Mesothelial cell of epicardium (in vitro differentiated cells): ENCODE data around the gene ATP8B1. TPM values are rescaled to one million over a fixed set of nuclear protein-coding genes. Genes with fewer than 3 reads are reported as not detected.
A peak's percentile ranks its signal among the peaks of the same experiment; 100 is the strongest.

Experiments used
- DNase-seq, 2 experiments: peaks; one replicate each; pipeline ENCODE4 v3.0.0; 2021; ENCODE audit warnings: low spot score in 2 of 2; ENCODE audit not compliant: unreplicated experiment in 2 of 2
- H3K27ac Mint-ChIP-seq: 2 replicates; pipeline ENCODE4 v1.8.0; 2021; ENCODE audit warnings: mixed read lengths
- H3K27me3 Mint-ChIP-seq: 2 replicates; pipeline ENCODE4 v1.8.0; 2021; ENCODE audit warnings: low read depth, mixed read lengths
- H3K36me3 Mint-ChIP-seq: 2 replicates; pipeline ENCODE4 v1.8.0; 2021; ENCODE audit warnings: mixed read lengths
- H3K4me1 Mint-ChIP-seq: 2 replicates; pipeline ENCODE4 v1.8.0; 2021; ENCODE audit warnings: mixed read lengths
- H3K4me3 Mint-ChIP-seq: 2 replicates; pipeline ENCODE4 v1.8.0; 2021; ENCODE audit warnings: mild to moderate bottlenecking, moderate library complexity, mixed read lengths
- H3K9me3 Mint-ChIP-seq: 2 replicates; pipeline ENCODE4 v1.8.0; 2021; ENCODE audit warnings: mixed read lengths
- CTCF ChIP-seq: fragments of 200-600 bp; sonication (generic); IDR thresholded peaks from one replicate; pipeline ENCODE4 v1.5.0; 2021; ENCODE audit warnings: antibody characterized with exemption; ENCODE audit not compliant: unreplicated experiment
- total RNA-seq: library from RNA; stranded (reverse); gene quantifications from 3 replicates; pipeline ENCODE4 v1.2.1, GENCODE V29; 2021

The ATP8B1 gene
- total RNA-seq, 1 donor from 2014 or later = 14.1 TPM

DNA sequence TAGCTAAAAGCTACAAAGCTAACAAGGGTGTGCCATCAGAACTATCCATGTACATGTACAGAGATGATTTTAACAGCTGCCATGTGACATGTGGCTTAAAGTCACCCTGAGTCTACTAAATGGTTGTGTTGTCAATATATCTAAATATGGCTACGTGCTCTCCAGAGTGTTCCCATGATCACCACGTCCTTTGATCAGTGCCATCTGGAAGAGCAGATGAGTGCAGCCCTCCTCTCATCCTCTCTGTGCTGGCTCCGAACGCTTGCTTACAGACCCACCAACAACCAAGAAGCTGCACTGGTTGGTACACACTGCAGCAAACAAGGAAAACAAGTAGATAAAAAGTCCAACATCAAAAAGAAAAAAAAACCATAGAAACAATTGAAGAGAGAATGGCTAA lies 92.9 kb downstream of the ATP8B1 start:
- Mint-ChIP-seq H3K4me3 (no peak overlapping the region), H3K27ac (no peak overlapping the region), H3K27me3 (no peaks in the 10 kb centered on the region), H3K36me3 (peaks cover 8% of the 10 kb centered on the region), H3K9me3 (peaks cover 10% of the 10 kb centered on the region), H3K4me1 (peaks cover 22% of the 10 kb centered on the region)
- DNase-seq = no peak
- no peak for TF ChIP-seq CTCF

- TF ChIP-seq CTCF = no peak
- Mint-ChIP-seq H3K36me3 (peaks cover 2% of the 10 kb centered on the region), H3K9me3 (peaks cover 1% of the 10 kb centered on the region), H3K4me3 (no peak overlapping the region), H3K4me1 (peaks cover 30% of the 10 kb centered on the region), H3K27me3 (no peaks in the 10 kb centered on the region), H3K27ac (no peak overlapping the region)
- no peak for DNase-seq
These were observed 93.8 kb downstream of the ATP8B1 start for GRCh38 chr18:57709335-57709734.

DNA sequence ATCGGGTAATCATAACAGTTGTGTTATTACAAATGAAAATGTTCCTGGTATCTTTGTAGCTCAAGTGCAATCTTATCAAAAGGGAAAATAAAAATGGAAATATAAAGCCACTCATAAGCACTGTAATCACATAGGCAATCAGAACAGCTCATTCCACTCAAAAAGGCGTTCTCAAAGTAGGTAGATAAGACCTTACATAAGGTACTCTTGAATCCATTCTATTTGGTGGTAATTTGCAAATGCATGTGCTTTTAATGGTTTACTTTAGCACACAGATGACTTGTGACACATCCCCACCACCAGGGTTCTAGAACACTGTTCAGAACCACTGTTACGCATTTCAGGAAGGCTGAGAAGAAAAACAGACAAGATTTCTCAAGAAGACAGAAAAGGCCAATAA lies 94.8 kb downstream of the ATP8B1 start:
- peaks cover 2% of the 10 kb centered on the region for H3K36me3 Mint-ChIP-seq
- peak overlapping the region; percentile 24 for H3K27ac Mint-ChIP-seq
- TF ChIP-seq CTCF = no peak
- H3K27me3 Mint-ChIP-seq = no peaks in the 10 kb centered on the region
- DNase-seq = no peak
- H3K4me3 Mint-ChIP-seq = no peak overlapping the region
- H3K4me1 Mint-ChIP-seq = peaks cover 32% of the 10 kb centered on the region
- no peaks in the 10 kb centered on the region for H3K9me3 Mint-ChIP-seq

GRCh38 chr18:57705832-57706595 lies 97.1 kb downstream of the ATP8B1 start:
- H3K9me3 Mint-ChIP-seq = no peaks in the 10 kb centered on the region
- H3K4me1 Mint-ChIP-seq = peaks cover 24% of the 10 kb centered on the region
- no peak overlapping the region for H3K4me3 Mint-ChIP-seq
- DNase-seq = no peak
- no peak for TF ChIP-seq CTCF
- peaks cover 7% of the 10 kb centered on the region for H3K36me3 Mint-ChIP-seq
- peak overlapping the region; percentile 91 for H3K27ac Mint-ChIP-seq
- H3K27me3 Mint-ChIP-seq = no peaks in the 10 kb centered on the region

- peaks cover 6% of the 10 kb centered on the region for H3K36me3 Mint-ChIP-seq
- no peak for TF ChIP-seq CTCF
- no peaks in the 10 kb centered on the region for H3K9me3 Mint-ChIP-seq
- H3K27me3 Mint-ChIP-seq = no peaks in the 10 kb centered on the region
- no peak overlapping the region for H3K27ac Mint-ChIP-seq
- H3K4me1 Mint-ChIP-seq = peaks cover 24% of the 10 kb centered on the region
- H3K4me3 Mint-ChIP-seq = no peak overlapping the region
- no peak for DNase-seq
These were observed 98.1 kb downstream of the ATP8B1 start for GRCh38 chr18:57705011-57705410.
